ENCODE measurements around the gene CRY2.

DNA sequence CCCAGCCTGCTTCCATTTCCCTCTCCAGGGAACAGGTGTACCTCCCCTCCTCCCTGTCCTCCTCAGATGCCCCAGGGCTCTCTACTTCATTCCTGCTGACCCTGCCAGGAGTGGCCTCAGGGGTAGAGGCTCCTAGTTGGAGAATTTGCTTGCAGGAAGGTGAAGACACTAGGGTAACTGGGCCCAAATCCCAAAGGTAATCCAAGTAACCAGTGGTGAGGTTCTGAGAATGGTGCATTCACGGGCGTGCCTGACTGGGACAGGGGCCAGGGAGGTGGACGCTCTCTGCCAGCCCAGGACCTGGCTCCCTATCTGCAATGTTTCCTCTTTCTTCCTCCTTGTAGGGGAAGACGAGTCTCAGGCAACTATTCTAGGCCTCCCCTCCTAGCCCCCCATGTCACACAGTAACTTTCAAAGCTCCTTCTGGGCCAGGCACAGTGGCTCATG lies 39.5 kb upstream of the CRY2 start:
- TF ChIP-seq, protein P1, sequence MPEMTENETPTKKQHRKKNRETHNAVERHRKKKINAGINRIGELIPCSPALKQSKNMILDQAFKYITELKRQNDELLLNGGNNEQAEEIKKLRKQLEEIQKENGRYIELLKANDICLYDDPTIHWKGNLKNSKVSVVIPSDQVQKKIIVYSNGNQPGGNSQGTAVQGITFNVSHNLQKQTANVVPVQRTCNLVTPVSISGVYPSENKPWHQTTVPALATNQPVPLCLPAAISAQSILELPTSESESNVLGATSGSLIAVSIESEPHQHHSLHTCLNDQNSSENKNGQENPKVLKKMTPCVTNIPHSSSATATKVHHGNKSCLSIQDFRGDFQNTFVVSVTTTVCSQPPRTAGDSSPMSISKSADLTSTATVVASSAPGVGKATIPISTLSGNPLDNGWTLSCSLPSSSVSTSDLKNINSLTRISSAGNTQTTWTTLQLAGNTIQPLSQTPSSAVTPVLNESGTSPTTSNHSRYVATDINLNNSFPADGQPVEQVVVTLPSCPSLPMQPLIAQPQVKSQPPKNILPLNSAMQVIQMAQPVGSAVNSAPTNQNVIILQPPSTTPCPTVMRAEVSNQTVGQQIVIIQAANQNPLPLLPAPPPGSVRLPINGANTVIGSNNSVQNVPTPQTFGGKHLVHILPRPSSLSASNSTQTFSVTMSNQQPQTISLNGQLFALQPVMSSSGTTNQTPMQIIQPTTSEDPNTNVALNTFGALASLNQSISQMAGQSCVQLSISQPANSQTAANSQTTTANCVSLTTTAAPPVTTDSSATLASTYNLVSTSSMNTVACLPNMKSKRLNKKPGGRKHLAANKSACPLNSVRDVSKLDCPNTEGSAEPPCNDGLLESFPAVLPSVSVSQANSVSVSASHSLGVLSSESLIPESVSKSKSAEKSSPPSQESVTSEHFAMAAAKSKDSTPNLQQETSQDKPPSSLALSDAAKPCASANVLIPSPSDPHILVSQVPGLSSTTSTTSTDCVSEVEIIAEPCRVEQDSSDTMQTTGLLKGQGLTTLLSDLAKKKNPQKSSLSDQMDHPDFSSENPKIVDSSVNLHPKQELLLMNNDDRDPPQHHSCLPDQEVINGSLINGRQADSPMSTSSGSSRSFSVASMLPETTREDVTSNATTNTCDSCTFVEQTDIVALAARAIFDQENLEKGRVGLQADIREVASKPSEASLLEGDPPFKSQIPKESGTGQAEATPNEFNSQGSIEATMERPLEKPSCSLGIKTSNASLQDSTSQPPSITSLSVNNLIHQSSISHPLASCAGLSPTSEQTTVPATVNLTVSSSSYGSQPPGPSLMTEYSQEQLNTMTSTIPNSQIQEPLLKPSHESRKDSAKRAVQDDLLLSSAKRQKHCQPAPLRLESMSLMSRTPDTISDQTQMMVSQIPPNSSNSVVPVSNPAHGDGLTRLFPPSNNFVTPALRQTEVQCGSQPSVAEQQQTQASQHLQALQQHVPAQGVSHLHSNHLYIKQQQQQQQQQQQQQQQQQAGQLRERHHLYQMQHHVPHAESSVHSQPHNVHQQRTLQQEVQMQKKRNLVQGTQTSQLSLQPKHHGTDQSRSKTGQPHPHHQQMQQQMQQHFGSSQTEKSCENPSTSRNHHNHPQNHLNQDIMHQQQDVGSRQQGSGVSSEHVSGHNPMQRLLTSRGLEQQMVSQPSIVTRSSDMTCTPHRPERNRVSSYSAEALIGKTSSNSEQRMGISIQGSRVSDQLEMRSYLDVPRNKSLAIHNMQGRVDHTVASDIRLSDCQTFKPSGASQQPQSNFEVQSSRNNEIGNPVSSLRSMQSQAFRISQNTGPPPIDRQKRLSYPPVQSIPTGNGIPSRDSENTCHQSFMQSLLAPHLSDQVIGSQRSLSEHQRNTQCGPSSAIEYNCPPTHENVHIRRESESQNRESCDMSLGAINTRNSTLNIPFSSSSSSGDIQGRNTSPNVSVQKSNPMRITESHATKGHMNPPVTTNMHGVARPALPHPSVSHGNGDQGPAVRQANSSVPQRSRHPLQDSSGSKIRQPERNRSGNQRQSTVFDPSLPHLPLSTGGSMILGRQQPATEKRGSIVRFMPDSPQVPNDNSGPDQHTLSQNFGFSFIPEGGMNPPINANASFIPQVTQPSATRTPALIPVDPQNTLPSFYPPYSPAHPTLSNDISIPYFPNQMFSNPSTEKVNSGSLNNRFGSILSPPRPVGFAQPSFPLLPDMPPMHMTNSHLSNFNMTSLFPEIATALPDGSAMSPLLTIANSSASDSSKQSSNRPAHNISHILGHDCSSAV (CRISPR knock-in tag; IDR thresholded peaks at IDR 0.05; ENCODE audit: borderline replicate concordance): no peak
- no peak for TF ChIP-seq JUN (CRISPR knock-in tag; IDR thresholded peaks at IDR 0.05)

All from HepG2 (cell line).